ENCODE measurements around the gene PET117.

The PET117 gene

DNA sequence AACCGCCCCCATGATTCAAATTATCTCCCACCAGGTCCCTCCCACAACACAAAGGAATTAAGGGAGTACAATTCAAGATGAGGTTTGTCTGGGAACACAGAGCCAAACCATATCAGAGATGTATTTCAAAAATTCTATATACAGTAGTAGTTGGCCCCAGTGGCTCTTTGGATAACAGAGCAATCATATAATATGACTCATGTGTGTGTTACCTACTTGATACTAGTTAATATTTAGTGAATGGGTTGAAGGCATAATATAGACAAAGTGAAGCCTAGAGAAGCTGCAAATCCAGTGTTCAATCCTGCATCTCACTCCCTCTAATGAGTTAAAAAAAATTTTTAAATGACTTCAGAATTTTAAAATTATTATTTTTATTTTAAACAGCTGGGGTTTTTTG is 43.2 kb downstream of the PET117 start:
- DNase-seq (ENCODE audit: extremely low read depth, low read depth) = no peak
- TF ChIP-seq, protein P1, sequence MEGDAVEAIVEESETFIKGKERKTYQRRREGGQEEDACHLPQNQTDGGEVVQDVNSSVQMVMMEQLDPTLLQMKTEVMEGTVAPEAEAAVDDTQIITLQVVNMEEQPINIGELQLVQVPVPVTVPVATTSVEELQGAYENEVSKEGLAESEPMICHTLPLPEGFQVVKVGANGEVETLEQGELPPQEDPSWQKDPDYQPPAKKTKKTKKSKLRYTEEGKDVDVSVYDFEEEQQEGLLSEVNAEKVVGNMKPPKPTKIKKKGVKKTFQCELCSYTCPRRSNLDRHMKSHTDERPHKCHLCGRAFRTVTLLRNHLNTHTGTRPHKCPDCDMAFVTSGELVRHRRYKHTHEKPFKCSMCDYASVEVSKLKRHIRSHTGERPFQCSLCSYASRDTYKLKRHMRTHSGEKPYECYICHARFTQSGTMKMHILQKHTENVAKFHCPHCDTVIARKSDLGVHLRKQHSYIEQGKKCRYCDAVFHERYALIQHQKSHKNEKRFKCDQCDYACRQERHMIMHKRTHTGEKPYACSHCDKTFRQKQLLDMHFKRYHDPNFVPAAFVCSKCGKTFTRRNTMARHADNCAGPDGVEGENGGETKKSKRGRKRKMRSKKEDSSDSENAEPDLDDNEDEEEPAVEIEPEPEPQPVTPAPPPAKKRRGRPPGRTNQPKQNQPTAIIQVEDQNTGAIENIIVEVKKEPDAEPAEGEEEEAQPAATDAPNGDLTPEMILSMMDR (IDR thresholded peaks at IDR 0.05; ENCODE audit: low read depth, low read length) = no peak

GRCh38 chr20:18187020-18187419 is 49.4 kb downstream of the PET117 start:
- TF ChIP-seq, protein P1 (IDR thresholded peaks at IDR 0.05; ENCODE audit: low read depth, low read length) = no peak

GRCh38 chr20:18188434-18188833 is 50.8 kb downstream of the PET117 start:
- TF ChIP-seq, protein P1 (IDR thresholded peaks at IDR 0.05; ENCODE audit: low read depth, low read length) = no peak
- DNase-seq (ENCODE audit: extremely low read depth, low read depth) = no peak

More at GRCh38 chr20:18187020-18187419, 49.4 kb downstream of the PET117 start:
- no peak for DNase-seq (ENCODE audit: extremely low read depth, low read depth)

DNA sequence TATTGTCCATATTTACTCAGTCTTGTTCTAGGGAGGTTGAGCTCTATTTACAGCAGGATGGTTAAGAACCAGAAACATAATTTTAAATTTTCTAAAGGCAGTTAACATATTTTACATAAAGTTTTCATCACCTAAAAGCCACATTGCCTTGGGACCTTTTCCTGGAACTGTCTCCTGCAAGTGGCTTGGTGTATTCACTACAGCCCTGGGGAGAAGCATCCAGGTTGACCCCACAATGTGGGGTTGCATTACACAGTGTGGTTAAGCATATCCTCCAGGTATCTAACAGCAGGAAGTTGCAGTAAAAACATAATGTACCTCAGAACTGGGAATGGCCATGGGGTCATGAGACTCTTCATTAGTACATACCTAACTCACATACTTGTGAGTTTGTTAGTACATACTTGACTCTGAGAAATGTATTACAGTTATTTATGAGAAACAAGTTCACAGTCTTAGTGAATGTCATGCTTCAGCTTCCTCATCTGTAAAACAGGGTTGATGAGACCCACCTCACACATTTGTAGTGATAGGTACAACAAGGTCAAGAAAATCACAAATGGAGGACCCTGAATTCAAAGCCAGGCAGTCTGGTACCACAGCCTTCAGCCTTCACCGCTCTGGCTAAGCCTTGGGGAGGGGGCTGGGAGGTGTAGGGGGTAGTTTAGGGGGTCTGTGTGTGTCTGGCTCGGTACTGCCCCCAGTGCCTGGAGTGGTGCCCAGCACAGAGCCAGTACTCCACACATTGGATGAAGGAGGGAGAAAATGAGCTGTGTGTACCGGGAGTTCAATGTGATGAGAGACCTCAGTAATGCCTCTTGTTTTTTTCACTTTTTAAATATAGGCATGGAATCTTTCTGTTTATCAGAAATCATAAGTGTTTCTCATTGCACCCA is 52.9 kb downstream of the PET117 start:
- no peak for DNase-seq (ENCODE audit: extremely low read depth, low read depth)
- TF ChIP-seq, protein P1 (IDR thresholded peaks at IDR 0.05; ENCODE audit: low read depth, low read length) = no peak

GRCh38 chr20:18191306-18191705 is 53.6 kb downstream of the PET117 start:
- DNase-seq (ENCODE audit: extremely low read depth, low read depth) = no peak
- TF ChIP-seq, protein P1 (IDR thresholded peaks at IDR 0.05; ENCODE audit: low read depth, low read length) = no peak
